AG08396 (cell line): Measurements from ENCODE around the gene ENTHD1.

Experiments used
- DNase-seq: peaks from one replicate; pipeline ENCODE4 v3.0.0; 2012; ENCODE audit warnings: low spot score, mixed read lengths

The ENTHD1 gene

DNA sequence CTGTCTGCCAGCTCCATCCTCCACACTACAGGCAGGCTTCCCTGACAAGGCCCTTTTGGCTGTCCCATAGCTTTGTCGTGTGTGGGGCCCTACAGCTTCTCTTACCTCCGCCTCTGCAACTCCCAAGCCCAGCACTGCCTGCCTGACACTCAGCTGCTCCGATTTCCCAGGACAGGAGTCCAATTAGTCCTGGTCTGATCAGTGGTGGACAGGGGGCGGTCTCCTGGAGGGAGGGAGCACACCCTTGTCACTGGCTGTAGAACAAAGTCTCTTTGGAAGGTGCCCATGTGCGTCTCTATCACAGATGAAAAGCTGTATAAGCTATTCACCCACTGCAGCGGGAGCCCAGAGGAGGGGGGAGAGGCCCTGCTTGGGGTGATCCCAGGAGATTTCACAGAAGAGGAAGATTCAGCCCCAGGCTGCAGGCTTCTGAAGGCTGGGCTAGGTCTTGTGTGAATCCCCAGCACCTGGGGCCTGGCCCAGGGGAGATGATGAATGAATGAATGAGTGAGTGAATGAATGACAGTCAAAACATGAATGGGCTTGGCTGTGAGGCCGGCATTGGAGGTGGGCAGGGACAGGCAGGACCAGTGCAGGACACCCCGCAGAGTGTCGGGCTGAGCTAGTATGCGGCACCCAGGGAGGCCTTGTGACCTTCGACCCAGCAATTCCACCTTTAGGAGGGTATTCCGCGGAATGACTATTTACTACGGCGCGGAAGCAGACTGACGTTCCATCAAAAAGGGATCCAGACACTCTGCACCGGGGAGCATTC lies 180.6 kb downstream of the ENTHD1 start:
- no peak for DNase-seq

DNA sequence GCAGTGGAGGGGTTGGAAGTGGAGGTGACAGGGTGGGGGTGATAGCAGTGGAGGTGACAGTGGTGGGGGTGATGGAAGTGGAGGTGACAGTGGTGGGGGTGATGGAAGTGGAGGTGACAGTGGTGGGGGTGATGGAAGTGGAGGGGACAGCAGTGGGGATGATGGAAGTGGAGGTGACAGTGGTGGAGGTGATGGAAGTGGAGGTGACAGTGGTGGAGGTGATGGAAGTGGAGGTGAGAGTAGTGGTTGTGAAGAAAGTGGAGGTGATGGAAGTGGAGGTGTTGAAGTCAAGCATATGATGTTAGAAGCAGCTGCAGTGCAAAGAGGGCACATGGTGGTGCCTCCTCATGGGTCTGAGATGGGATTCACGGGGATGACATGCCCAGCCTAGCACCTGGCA lies 181.5 kb downstream of the ENTHD1 start:
- DNase-seq, result no peak

DNA sequence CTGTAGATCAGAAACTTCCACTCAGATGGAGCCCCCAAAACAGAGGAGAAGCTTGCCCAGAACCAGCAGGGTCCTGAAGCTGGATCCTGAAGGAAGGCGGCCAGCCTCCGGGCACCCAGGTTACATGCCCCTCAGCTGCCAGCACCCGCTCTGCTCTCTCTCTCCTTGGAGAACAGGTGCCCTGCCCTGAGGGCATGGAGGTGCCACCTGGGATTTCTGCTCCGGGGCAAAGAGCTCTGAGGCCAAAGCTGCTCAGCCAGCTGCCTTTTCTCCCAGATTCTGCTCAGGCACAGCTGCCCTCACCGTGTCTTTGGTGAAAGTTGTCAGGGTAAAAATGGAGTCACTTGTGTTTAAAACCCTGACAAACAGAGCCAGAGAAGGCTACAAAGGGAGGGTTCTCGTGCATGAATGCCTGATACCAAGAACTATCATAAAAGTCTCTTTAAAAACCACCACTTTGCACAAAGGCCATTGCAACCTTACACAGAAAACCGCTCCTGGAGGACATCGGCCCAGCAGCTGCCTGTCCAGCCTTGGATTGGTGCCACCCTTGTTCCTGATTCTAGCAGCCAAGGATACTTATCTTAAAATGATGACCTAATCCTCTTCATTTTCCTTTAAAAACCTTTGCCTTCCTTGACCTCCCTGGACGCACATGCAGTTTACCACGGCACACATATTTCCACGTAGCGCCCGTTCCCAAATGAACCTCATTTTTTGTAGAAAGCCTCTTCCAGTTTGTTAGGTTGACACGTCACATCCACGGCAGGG lies 183.0 kb downstream of the ENTHD1 start:
- DNase-seq, result no peak

- no peak for DNase-seq
These were observed 185.7 kb downstream of the ENTHD1 start for GRCh38 chr22:39707816-39708215.

GRCh38 chr22:39707351-39707750 lies 186.2 kb downstream of the ENTHD1 start:
- no peak for DNase-seq

- no peak for DNase-seq
These were observed 187.0 kb downstream of the ENTHD1 start for GRCh38 chr22:39706376-39707140.

DNA sequence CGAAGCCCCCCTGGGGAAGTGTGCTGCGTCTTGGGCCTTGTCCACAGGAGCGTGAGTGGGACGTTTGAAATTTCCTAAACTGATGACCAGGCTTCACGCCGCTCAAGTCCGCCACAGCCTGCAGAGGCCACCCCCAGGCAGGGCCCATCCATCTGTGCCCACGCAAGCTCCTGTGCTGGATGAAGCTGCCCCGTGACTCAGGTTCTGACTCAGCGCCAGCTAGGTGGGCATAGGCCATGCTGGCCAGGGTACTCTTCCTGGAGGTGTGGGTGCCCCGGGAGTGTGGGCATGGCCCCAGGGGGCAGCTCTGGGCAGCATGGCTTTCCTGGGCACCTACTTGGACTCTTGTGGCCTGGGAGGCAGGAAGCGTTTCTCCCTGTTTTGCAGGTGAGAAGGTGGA lies 188.2 kb downstream of the ENTHD1 start:
- no peak for DNase-seq

- DNase-seq, result no peak
These were observed 189.5 kb downstream of the ENTHD1 start for GRCh38 chr22:39703928-39704639.

DNA sequence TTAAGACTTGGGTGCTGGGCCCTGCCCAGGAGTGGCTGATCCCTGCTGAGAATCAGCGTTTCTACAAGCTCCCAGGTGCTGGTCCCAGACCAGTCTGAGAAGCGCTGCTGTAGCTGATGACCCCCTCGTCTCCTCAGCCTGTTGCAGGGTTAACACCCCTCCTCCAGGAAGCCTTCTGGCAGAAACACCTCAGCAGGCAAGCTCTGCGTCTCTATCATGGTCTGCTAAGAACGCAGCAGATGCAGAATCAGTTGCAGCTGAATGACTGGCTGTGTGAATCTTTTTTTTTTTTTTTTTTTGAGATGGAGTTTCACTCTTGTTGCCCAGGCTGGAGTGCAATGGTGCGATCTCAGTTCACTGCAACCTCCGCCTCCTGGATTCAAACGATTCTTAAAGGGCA lies 190.5 kb downstream of the ENTHD1 start:
- no peak for DNase-seq

- DNase-seq, result no peak
These were observed 193.0 kb downstream of the ENTHD1 start for GRCh38 chr22:39700565-39700964.

DNA sequence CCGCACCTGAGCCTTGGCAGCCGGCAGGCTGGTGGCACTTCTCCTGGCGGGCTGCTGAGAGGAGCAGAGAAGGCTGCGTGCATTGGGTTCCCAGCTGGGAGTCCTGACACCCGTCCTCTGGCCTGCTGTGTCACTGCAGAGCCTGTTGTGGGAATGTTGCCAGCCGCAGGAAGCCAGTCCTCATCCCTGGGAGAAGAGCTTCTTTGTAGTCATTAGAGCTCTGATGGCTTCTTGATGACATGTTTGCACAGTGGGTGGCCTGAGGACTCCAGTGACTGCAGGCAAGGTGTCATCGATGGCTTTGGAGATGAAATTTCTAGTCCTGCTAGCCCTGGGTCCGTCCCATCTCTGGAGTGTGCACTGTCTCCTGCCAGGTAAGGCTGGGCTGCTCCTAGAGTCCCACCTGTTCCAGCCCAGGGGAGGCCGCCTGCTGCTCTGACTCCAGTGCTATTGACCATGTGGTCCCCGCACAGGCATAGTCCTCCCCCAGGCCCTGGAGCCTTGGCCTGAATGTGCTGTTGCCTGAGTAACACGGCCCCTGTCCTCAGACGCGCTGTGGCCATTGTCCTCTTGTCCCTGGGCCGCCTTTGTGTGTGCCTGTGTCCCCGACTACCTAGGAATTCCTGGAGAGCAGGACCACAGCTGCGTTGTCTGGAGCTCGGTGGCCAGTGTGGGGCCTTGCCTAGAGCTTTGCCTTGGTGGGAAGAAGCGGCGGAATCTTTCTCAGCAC lies 193.8 kb downstream of the ENTHD1 start:
- no peak for DNase-seq

DNA sequence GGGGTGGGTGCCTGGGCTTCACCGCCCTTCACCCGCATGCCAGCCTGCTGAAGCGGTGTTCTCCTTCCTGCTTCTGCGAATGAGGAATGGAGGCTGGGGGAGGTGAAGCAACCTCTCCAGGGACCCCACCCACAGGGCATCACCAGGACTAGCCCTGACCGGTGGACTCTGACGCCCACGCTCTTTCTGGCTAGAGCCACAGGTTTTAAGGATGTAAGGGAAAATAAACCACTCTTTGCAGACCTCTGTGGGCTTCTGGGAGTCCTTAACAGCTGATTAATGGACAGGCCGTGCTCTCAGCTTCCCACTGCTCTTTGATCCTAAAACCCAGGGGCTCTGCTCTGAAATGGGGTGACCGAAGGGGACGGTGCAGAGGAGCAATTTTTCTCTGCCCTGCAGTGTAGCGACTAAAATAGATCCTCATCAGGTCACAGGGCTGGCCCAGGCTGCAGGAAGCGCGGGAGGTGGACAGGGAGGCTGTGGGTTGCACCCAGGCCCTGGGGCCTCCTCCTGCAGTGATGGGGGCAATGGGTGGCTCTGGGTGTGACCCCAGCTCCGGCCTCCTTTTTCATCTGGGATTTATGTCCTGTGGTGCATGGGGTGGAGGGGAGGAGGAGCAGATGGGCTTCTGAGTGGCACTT lies 195.7 kb downstream of the ENTHD1 start:
- no peak for DNase-seq

- DNase-seq, result no peak
These were observed 199.5 kb downstream of the ENTHD1 start for GRCh38 chr22:39693943-39694500.
